Limb (tissue), 2 donors: Measurements from ENCODE around the gene APEH.

Experiments used
- DNase-seq, 2 donors: peaks; one replicate each; pipeline ENCODE4 v3.0.0-alpha.2; 2016; ENCODE audit errors: extremely low spot score in 2 of 2

Gene APEH

DNA sequence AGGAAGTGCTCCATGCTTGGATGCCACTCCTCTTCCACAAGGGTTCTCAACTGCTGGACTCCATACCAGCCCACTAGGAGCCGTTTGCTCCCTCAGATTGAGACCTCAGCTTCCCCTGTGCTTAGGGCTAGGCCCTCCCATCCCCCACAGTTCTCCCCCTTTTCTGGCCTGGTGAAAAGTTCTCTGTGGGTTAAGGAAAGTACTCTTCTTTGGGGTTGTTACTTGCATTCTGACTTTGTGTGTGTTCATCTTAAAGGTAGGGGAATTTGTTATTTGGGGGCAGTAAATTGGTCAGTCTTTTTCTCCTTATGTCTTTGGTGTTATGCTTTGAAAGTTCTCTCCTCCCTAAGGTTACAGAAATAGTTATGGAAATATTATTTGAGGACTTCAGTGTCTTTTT lies 24.0 kb upstream of the APEH start:
- no peak for DNase-seq

DNA sequence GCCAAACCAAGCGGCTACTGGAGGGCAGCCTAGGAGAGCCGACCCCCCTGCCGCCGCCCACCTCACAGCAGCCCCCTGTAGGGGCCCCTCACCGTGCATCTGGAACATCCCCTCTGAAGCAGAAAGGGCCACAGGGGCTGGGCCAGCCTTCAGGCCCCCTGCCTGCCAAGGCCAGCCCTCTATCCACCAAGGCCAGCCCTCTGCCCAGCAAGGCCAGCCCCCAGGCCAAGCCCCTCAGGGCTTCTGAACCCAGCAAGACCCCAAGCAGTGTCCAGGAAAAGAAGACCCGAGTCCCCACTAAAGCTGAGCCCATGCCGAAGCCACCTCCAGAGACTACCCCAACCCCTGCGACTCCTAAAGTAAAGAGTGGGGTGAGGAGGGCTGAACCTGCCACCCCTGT lies 23.5 kb upstream of the APEH start:
- peak in 1 of 2 donors; percentile 56 for DNase-seq

DNA sequence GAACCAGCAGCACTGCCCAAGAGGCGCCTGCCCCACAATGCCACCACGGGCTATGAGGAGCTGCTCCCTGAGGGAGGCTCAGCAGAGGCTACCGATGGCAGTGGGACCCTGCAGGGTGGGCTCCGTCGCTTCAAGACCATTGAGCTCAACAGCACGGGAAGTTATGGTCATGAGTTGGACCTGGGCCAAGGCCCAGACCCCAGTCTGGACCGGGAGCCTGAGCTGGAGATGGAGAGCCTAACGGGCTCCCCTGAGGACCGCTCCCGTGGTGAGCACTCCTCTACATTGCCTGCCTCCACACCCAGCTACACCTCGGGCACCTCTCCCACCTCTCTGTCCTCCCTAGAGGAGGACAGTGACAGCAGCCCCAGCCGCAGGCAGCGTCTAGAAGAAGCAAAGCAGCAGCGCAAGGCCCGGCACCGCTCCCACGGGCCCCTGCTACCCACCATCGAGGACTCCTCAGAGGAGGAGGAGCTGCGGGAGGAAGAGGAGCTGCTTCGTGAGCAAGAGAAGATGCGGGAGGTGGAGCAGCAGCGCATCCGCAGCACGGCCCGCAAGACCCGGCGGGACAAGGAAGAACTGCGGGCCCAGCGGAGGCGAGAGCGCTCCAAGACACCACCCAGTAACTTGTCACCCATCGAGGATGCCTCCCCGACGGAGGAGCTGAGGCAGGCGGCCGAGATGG lies 21.8 kb upstream of the APEH start:
- DNase-seq: no peak

- DNase-seq: no peak
Observed at GRCh38 chr3:49652903-49653415, 21.2 kb upstream of the APEH start.

GRCh38 chr3:49653621-49654020 lies 20.5 kb upstream of the APEH start:
- no peak for DNase-seq

DNA sequence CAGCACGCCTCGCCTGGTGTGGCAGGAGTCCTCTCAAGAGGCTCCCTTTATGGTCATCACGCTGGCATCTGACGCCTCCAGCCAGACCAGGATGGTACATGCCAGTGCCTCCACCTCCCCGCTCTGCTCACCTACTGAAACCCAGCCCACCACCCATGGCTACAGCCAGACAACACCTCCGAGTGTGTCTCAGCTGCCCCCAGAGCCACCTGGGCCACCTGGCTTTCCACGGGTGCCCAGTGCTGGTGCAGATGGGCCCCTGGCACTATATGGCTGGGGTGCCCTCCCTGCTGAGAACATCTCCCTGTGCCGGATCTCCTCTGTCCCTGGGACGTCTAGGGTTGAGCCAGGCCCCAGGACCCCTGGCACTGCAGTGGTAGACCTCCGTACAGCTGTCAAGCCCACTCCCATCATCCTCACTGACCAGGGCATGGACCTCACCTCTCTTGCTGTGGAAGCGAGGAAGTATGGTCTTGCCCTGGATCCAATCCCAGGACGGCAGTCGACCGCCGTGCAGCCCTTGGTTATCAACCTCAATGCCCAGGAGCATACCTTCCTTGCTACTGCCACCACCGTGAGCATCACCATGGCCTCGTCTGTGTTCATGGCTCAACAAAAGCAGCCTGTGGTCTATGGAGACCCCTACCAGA lies 19.9 kb upstream of the APEH start:
- DNase-seq: no peak

DNA sequence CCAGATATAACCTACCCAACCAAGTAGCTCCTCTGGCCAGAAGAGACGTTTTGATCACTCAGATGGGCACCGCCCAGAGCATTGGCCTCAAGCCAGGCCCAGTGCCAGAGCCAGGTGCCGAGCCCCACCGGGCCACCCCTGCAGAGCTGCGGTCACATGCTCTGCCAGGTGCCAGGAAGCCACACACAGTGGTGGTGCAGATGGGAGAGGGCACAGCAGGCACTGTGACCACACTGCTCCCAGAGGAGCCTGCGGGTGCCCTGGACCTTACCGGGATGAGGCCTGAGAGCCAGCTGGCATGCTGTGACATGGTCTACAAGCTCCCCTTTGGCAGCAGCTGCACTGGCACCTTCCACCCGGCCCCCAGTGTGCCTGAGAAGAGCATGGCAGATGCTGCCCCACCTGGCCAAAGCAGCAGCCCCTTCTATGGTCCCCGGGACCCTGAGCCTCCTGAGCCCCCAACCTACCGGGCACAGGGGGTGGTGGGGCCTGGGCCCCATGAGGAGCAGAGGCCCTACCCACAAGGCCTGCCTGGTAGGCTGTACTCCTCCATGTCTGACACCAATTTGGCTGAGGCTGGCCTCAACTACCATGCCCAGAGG lies 19.1 kb upstream of the APEH start:
- DNase-seq: no peak

GRCh38 chr3:49655731-49656285 lies 18.3 kb upstream of the APEH start:
- no peak for DNase-seq

GRCh38 chr3:49656541-49657112 lies 17.5 kb upstream of the APEH start:
- peak in 1 of 2 donors; percentile 53 for DNase-seq

DNA sequence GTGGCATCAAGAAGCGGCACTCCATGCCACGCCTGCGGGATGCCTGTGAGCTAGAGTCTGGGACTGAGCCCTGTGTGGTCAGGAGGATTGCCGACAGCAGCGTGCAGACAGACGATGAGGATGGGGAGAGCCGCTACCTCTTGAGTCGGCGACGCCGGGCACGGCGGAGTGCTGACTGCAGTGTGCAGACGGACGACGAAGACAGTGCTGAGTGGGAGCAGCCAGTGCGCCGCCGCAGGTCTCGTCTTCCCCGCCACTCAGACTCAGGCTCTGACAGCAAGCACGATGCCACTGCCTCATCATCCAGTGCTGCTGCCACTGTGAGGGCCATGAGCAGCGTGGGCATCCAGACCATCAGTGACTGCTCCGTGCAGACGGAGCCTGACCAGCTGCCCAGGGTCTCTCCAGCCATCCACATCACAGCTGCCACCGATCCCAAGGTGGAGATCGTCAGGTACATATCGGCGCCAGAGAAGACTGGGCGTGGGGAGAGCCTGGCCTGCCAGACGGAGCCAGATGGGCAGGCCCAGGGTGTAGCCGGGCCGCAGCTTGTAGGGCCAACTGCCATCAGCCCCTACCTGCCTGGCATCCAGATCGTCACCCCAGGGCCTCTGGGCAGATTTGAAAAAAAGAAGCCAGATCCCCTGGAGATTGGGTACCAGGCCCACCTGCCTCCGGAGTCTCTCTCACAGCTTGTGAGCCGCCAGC lies 16.8 kb upstream of the APEH start:
- no peak for DNase-seq

DNA sequence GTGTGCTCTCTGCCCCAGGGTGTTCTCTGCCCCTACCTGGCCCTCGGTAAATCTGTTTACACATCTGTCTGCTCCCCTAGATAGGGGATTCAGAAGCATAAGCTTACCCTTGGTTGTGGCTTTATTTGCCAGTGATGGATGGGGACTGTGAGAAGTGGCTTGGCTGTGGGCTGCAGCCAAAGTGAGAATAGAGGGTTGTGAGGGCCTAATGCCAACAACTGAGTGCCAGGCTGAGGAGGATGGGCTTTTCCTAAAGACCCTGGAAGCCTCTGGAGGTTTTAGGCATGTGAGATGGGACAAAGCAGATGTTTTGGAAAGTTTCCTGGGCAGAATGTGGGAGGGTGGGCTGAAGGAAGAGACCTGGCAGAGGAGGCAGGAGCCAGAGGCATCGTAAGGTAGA lies 15.4 kb upstream of the APEH start:
- DNase-seq: no peak

DNA sequence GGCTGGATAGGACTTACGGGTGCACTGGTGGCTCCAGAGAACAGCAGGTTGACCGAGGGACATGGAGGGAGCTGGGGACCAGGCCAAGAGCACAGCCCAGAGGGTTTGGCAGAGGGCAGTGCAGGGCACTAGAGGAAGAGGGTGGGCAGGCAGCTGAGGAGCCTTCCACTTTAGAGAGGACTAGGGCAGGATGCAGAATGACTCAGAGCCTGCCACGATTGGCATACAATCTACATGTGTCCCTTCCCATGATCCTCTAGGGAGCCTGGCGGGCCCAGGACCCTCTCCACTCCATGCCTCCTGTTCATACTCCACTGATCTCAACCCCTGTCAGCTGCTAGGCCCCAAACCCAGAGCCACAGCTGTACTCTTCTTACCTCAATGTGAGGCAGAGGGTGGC lies 14.4 kb upstream of the APEH start:
- DNase-seq: no peak

- no peak for DNase-seq
Observed at GRCh38 chr3:49661281-49661680, 12.9 kb upstream of the APEH start.

- DNase-seq: no peak
Observed at GRCh38 chr3:49662021-49662420, 12.1 kb upstream of the APEH start.

DNA sequence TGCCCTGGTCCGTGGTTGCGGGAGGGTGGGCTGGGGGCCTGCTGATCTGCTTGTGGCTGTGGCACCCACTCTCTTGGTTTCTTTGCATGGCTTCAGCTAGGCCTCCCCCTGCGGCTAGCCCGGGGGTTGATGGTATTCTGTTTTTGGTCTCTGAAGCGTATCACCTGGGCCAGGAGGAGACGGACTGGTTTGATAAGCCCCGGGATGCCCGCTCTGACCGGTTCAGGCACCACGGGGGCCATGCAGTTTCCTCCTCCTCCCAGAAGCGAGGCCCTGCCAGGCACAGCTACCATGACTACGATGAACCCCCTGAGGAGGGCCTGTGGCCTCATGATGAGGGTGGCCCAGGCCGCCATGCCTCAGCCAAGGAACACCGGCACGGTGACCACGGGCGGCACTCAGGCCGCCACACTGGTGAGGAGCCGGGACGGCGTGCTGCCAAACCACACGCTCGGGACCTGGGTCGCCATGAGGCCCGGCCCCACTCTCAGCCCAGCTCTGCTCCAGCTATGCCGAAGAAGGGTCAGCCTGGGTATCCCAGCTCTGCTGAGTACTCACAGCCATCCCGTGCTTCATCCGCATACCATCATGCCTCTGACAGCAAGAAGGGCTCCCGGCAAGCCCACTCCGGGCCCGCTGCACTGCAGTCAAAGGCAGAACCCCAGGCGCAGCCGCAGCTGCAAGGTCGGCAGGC lies 11.3 kb upstream of the APEH start:
- DNase-seq: no peak

DNA sequence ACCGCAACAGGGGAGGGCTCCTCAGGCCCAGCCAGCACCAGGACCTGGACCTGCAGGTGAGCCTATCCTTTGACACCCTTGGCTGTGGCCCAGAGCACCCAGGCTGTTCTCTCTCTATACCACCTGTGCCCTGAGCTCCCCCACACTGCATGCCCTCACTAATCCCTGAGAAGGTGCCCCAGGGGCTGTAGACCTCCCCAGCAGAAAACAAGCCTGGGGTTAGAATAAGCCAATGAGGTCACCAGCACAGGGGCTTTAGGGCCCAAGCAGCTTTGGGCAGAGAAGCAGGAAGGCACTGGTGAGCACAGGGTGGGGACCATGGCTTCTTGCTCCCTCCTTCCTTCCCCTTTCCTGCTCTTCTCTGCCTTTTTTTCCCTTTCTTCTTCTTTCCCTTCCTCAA lies 10.3 kb upstream of the APEH start:
- no peak for DNase-seq

DNA sequence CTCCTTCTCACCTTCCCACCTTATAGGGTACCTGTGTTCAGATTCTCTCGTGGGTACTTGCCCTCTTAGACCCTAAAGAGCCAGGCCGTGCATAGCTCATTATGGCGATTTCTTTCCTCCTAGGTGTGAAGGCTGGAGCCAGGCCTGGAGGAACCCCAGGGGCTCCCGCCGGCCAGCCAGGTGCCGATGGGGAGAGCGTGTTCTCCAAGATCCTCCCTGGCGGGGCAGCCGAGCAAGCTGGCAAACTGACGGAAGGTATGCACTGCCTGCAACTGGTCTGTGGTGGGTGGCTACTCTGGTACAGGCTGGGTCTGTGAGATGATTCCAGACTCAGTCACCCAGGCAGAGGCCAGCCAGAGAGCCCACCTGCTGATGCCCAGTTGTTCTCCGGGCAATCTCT lies 9.9 kb upstream of the APEH start:
- no peak for DNase-seq

DNA sequence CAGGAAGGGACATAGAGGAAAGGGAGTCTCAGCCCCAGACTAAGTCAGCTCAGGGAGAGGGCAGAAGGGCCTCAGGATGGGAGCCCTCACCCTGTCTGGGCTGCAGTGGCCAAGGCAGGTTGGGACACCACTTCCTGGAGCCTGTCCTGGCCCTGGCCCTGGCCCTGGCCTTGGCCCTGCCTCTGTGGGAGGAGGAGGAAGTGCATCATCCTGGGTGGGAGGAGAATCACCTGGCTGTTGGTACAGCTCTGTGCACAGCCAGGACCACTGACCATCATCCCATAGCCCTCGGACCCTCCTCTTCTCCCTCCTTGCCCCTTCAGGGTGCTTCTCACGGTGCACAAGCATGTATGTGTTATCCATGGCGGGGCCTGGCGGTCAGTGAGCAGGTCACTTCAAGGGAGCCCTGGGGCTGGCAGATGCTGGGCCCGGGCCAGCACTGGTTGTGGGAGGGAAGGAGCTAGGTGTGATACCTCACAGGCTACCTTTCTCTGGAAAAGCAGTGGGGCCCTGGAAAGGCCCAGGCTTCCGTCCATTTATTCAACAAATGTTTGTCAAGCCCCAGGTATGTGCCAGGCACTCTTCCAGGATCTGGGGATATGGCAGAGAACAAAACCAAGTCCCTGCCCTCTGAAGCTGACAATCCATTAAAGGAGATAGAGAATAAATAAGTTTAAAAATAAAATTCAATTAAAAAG lies 8.2 kb upstream of the APEH start:
- DNase-seq: no peak

GRCh38 chr3:49666592-49666991 lies 7.6 kb upstream of the APEH start:
- no peak for DNase-seq

DNA sequence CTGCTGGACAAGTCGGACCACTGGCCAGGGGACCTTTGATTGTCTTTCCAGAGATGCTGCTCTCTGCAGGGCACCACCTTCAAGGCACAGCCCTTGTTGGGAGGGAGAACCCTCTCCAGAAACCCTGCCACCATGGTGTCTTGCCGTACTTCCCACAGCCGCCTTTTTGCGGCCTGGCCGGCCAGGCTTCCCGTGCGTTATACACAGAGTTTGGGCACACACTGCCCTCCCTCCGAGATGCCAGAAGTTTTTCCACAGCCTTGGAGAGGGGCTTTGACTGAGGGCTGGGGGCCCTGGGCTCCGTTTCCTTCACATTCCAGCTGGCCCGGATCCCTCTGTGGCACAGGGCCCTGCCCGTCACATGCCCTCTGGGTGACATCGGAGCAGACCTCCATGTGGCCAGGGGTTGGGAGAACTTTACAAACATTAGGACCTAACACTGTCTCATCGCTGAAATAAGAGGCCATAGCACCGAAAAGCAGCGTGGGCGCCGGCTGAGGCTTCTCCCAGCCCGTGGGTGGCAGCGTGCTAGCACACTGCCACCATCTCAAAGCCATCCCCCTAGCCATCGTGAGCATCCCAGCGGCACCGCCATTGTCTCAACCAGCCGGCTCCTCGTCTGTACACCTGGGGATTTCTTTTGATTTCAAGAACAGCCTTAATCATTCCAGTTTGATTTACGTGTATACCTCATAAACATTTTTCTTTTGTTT lies 6.3 kb upstream of the APEH start:
- DNase-seq: no peak
